Measurements from ENCODE around the gene PTPRF.

PTPRF gene

DNA sequence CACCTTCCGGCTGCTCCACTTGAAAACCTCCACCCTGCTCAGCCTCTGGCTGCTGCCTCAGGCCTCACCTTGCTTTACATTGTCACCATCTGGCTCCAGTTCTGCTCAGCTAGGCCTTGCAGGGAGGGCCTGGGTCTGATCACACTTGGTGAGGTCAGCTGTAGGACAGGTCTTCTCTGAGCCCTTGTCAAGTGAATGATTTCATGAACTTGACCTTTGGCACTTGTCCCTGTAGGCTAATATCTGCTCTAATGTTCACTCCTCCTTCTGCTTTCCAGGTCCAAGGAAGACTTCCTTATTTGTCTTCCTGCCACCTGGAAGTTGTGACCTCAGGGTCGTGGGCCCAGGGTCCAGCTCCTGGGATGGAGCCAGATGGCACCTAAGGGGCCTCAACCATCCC, 41.4 kb downstream of the PTPRF start:
- H3K27ac ChIP-seq (ENCODE audit: low read depth, low read length), result peak overlapping the region; percentile 49
- H3K36me3 ChIP-seq (ENCODE audit: control insufficient read depth in 5 of 5, insufficient read depth in 5 of 5, low read length in 5 of 5), result peaks cover 0 to 44% (median 31%) of the 10 kb centered on the region in 5 donors
- H3K27me3 ChIP-seq (ENCODE audit: control insufficient read depth in 5 of 5, insufficient read depth in 4 of 5, low read length in 5 of 5), result no peaks in the 10 kb centered on the region
- no peaks in the 10 kb centered on the region for H3K9me3 ChIP-seq (ENCODE audit: control insufficient read depth in 5 of 5, low read length in 5 of 5)
- no peak overlapping the region for H3K9ac ChIP-seq (ENCODE audit: low read length in 5 of 5)
- H3K4me1 ChIP-seq (ENCODE audit: control insufficient read depth in 5 of 5, insufficient read depth in 5 of 5, low read length in 5 of 5), result peaks cover 4 to 67% (median 35%) of the 10 kb centered on the region in 5 donors
- no peak overlapping the region for H3K4me3 ChIP-seq (ENCODE audit: low read depth in 1 of 5, low read length in 5 of 5)

DNA sequence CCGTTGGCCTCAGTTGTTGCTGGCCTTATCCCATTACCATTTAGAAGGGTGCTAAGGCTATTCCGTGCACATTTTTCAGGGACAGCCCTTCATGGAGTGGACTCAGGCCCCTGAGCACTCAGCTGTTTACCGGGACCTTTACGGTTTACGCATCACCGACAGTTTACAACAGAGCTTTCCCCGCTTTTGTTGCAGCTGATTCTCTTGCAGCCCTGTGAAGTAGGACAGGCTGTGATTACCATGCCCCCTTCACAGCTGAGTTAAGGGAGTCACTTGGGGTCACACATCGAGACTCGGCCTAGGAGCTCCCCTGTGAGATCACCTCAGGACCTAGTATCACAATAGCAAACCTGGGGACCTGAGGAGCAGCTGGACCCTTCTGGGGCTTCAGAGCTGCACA, 41.9 kb downstream of the PTPRF start:
- Histone ChIP-seq H3K36me3 (ENCODE audit: control insufficient read depth in 5 of 5, insufficient read depth in 5 of 5, low read length in 5 of 5) (peaks cover 0 to 44% (median 31%) of the 10 kb centered on the region in 5 donors), H3K27ac (ENCODE audit: low read depth, low read length) (peak overlapping the region; percentile 49), H3K27me3 (ENCODE audit: control insufficient read depth in 5 of 5, insufficient read depth in 4 of 5, low read length in 5 of 5) (no peaks in the 10 kb centered on the region), H3K4me1 (ENCODE audit: control insufficient read depth in 5 of 5, insufficient read depth in 5 of 5, low read length in 5 of 5) (peaks cover 4 to 67% (median 35%) of the 10 kb centered on the region in 5 donors), H3K4me3 (ENCODE audit: low read depth in 1 of 5, low read length in 5 of 5) (no peak overlapping the region), H3K9ac (ENCODE audit: low read length in 5 of 5) (peak overlapping the region in 1 of 5 donors; percentile 23), H3K9me3 (ENCODE audit: control insufficient read depth in 5 of 5, low read length in 5 of 5) (no peaks in the 10 kb centered on the region)

DNA sequence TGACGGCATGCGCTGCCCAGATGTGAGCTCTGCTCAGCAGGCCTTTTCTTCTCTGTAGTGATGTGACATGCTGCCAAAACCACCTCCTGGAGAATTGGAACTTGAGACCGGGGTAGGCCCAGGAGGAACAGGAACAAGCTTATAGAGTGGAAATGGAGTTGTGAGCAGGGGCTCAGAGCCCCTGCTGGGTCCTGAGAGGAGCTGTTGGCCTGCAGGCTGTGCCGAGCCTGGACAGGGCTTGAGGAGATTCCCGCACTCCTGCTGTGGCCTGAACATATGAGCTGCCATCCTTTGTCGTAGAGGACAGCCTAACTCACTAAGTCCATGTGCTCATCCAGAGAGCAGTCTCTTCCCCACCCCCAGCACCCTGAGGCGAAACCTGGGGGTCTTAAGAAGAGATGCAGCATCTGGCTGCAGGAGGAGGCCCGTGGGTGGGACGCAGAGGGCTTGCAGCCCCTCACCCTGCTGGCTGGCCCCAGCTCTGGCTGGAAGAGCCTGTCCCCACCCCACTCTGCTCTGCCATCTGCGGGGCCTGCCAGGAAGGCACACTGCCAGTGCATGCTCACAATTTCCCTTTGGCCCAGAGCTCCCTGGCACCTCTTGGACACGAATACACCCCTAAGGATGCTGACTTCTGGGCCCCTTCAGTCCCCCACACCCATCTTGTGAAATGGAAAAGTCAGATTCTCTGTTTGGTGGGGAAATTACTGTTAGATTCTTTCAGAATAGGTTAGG, 42.5 kb downstream of the PTPRF start:
- H3K36me3 ChIP-seq (ENCODE audit: control insufficient read depth in 5 of 5, insufficient read depth in 5 of 5, low read length in 5 of 5), result peaks cover 0 to 44% (median 31%) of the 10 kb centered on the region in 5 donors
- H3K9ac ChIP-seq (ENCODE audit: low read length in 5 of 5), result peak overlapping the region in 1 of 5 donors; percentile 23
- no peak overlapping the region for H3K4me3 ChIP-seq (ENCODE audit: low read depth in 1 of 5, low read length in 5 of 5)
- H3K27ac ChIP-seq (ENCODE audit: low read depth, low read length), result peak overlapping the region; percentile 30
- no peaks in the 10 kb centered on the region for H3K27me3 ChIP-seq (ENCODE audit: control insufficient read depth in 5 of 5, insufficient read depth in 4 of 5, low read length in 5 of 5)
- peaks cover 4 to 68% (median 37%) of the 10 kb centered on the region in 5 donors for H3K4me1 ChIP-seq (ENCODE audit: control insufficient read depth in 5 of 5, insufficient read depth in 5 of 5, low read length in 5 of 5)
- no peaks in the 10 kb centered on the region for H3K9me3 ChIP-seq (ENCODE audit: control insufficient read depth in 5 of 5, low read length in 5 of 5)

GRCh38 chr1:43576521-43576920, 45.8 kb downstream of the PTPRF start:
- Histone ChIP-seq H3K9ac (ENCODE audit: low read length in 5 of 5) (no peak overlapping the region), H3K4me1 (ENCODE audit: control insufficient read depth in 5 of 5, insufficient read depth in 5 of 5, low read length in 5 of 5) (peaks cover 2 to 65% (median 47%) of the 10 kb centered on the region in 5 donors), H3K4me3 (ENCODE audit: low read depth in 1 of 5, low read length in 5 of 5) (no peak overlapping the region), H3K27ac (ENCODE audit: low read depth, low read length) (no peak overlapping the region), H3K36me3 (ENCODE audit: control insufficient read depth in 5 of 5, insufficient read depth in 5 of 5, low read length in 5 of 5) (peaks cover 0 to 57% (median 41%) of the 10 kb centered on the region in 5 donors), H3K9me3 (ENCODE audit: control insufficient read depth in 5 of 5, low read length in 5 of 5) (no peaks in the 10 kb centered on the region), H3K27me3 (ENCODE audit: control insufficient read depth in 5 of 5, insufficient read depth in 4 of 5, low read length in 5 of 5) (no peaks in the 10 kb centered on the region)

- Histone ChIP-seq H3K27me3 (ENCODE audit: control insufficient read depth in 5 of 5, insufficient read depth in 4 of 5, low read length in 5 of 5) (no peaks in the 10 kb centered on the region), H3K9me3 (ENCODE audit: control insufficient read depth in 5 of 5, low read length in 5 of 5) (no peaks in the 10 kb centered on the region), H3K36me3 (ENCODE audit: control insufficient read depth in 5 of 5, insufficient read depth in 5 of 5, low read length in 5 of 5) (peaks cover 0 to 60% (median 46%) of the 10 kb centered on the region in 5 donors), H3K27ac (ENCODE audit: low read depth, low read length) (no peak overlapping the region), H3K9ac (ENCODE audit: low read length in 5 of 5) (no peak overlapping the region), H3K4me1 (ENCODE audit: control insufficient read depth in 5 of 5, insufficient read depth in 5 of 5, low read length in 5 of 5) (peaks cover under 1 to 53% (median 33%) of the 10 kb centered on the region in 5 donors), H3K4me3 (ENCODE audit: low read depth in 1 of 5, low read length in 5 of 5) (no peak overlapping the region)
These were observed 47.2 kb downstream of the PTPRF start for GRCh38 chr1:43577655-43578542.

DNA sequence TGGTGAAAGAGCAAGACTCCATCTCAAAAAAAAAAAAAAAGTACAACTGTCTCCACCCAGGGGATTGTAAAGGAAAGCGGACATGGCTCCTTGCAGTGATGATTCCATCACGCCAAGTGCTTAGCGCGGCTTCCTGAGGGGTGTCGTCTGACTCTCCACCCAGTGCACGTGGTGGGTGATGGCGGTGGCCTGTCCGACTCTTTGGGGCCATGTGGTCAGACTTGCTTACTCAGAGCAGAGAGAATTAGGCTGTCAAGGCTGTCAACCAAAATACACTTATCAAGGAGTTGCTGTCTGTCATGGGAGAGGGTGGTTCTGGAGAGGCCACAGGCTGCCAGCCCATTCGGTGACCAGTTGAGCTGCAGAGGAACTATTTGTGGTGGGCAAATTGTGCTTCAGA, 49.4 kb downstream of the PTPRF start:
- Histone ChIP-seq H3K4me1 (ENCODE audit: control insufficient read depth in 5 of 5, insufficient read depth in 5 of 5, low read length in 5 of 5) (peaks cover 0 to 39% (median 25%) of the 10 kb centered on the region in 5 donors), H3K27ac (ENCODE audit: low read depth, low read length) (no peak overlapping the region), H3K9me3 (ENCODE audit: control insufficient read depth in 5 of 5, low read length in 5 of 5) (no peaks in the 10 kb centered on the region), H3K36me3 (ENCODE audit: control insufficient read depth in 5 of 5, insufficient read depth in 5 of 5, low read length in 5 of 5) (peaks cover 0 to 64% (median 54%) of the 10 kb centered on the region in 5 donors), H3K9ac (ENCODE audit: low read length in 5 of 5) (no peak overlapping the region), H3K27me3 (ENCODE audit: control insufficient read depth in 5 of 5, insufficient read depth in 4 of 5, low read length in 5 of 5) (no peaks in the 10 kb centered on the region), H3K4me3 (ENCODE audit: low read depth in 1 of 5, low read length in 5 of 5) (no peak overlapping the region)

GRCh38 chr1:43582162-43582566, 51.5 kb downstream of the PTPRF start:
- Histone ChIP-seq H3K27me3 (ENCODE audit: control insufficient read depth in 5 of 5, insufficient read depth in 4 of 5, low read length in 5 of 5) (no peaks in the 10 kb centered on the region), H3K36me3 (ENCODE audit: control insufficient read depth in 5 of 5, insufficient read depth in 5 of 5, low read length in 5 of 5) (peaks cover 0 to 56% (median 42%) of the 10 kb centered on the region in 5 donors), H3K9me3 (ENCODE audit: control insufficient read depth in 5 of 5, low read length in 5 of 5) (no peaks in the 10 kb centered on the region), H3K9ac (ENCODE audit: low read length in 5 of 5) (no peak overlapping the region), H3K4me1 (ENCODE audit: control insufficient read depth in 5 of 5, insufficient read depth in 5 of 5, low read length in 5 of 5) (peaks cover 0 to 50% (median 37%) of the 10 kb centered on the region in 5 donors), H3K4me3 (ENCODE audit: low read depth in 1 of 5, low read length in 5 of 5) (no peak overlapping the region), H3K27ac (ENCODE audit: low read depth, low read length) (no peak overlapping the region)

DNA sequence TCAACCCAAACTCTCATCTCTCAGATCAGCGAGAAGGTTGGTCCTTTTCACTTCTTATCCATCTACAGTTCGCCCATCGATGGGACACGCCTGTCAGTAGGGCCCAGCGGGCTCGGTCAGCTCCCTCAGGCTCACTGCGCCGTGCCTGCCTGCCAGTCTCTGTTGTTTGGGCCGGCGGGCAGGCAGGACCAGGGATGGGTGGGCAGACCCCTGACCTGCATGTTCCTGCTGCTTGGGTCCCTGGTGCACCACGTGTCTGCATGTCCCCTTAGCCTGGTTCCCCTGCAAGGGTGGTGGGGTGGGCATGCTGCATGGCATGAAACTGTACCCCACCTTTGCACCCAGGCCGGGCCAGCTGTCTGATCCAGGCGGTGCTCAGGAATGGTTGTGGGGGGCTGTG, 52.4 kb downstream of the PTPRF start:
- Histone ChIP-seq H3K36me3 (ENCODE audit: control insufficient read depth in 5 of 5, insufficient read depth in 5 of 5, low read length in 5 of 5) (peaks cover 0 to 56% (median 42%) of the 10 kb centered on the region in 5 donors), H3K27me3 (ENCODE audit: control insufficient read depth in 5 of 5, insufficient read depth in 4 of 5, low read length in 5 of 5) (no peaks in the 10 kb centered on the region), H3K9me3 (ENCODE audit: control insufficient read depth in 5 of 5, low read length in 5 of 5) (no peaks in the 10 kb centered on the region), H3K27ac (ENCODE audit: low read depth, low read length) (no peak overlapping the region), H3K9ac (ENCODE audit: low read length in 5 of 5) (no peak overlapping the region), H3K4me3 (ENCODE audit: low read depth in 1 of 5, low read length in 5 of 5) (no peak overlapping the region), H3K4me1 (ENCODE audit: control insufficient read depth in 5 of 5, insufficient read depth in 5 of 5, low read length in 5 of 5) (peaks cover 0 to 50% (median 37%) of the 10 kb centered on the region in 5 donors)

- Histone ChIP-seq H3K4me3 (ENCODE audit: low read depth in 1 of 5, low read length in 5 of 5) (no peak overlapping the region), H3K36me3 (ENCODE audit: control insufficient read depth in 5 of 5, insufficient read depth in 5 of 5, low read length in 5 of 5) (peaks cover 0 to 59% (median 40%) of the 10 kb centered on the region in 5 donors), H3K27me3 (ENCODE audit: control insufficient read depth in 5 of 5, insufficient read depth in 4 of 5, low read length in 5 of 5) (no peaks in the 10 kb centered on the region), H3K9me3 (ENCODE audit: control insufficient read depth in 5 of 5, low read length in 5 of 5) (no peaks in the 10 kb centered on the region), H3K9ac (ENCODE audit: low read length in 5 of 5) (no peak overlapping the region), H3K27ac (ENCODE audit: low read depth, low read length) (no peak overlapping the region), H3K4me1 (ENCODE audit: control insufficient read depth in 5 of 5, insufficient read depth in 5 of 5, low read length in 5 of 5) (peaks cover 0 to 40% (median 34%) of the 10 kb centered on the region in 5 donors)
These were observed 53.5 kb downstream of the PTPRF start for GRCh38 chr1:43584204-43584603.

- Histone ChIP-seq H3K9ac (ENCODE audit: low read length in 5 of 5) (no peak overlapping the region), H3K4me1 (ENCODE audit: control insufficient read depth in 5 of 5, insufficient read depth in 5 of 5, low read length in 5 of 5) (peaks cover 0 to 34% (median 29%) of the 10 kb centered on the region in 5 donors), H3K36me3 (ENCODE audit: control insufficient read depth in 5 of 5, insufficient read depth in 5 of 5, low read length in 5 of 5) (peaks cover 0 to 62% (median 41%) of the 10 kb centered on the region in 5 donors), H3K9me3 (ENCODE audit: control insufficient read depth in 5 of 5, low read length in 5 of 5) (no peaks in the 10 kb centered on the region), H3K27me3 (ENCODE audit: control insufficient read depth in 5 of 5, insufficient read depth in 4 of 5, low read length in 5 of 5) (no peaks in the 10 kb centered on the region), H3K4me3 (ENCODE audit: low read depth in 1 of 5, low read length in 5 of 5) (no peak overlapping the region), H3K27ac (ENCODE audit: low read depth, low read length) (no peak overlapping the region)
These were observed 54.9 kb downstream of the PTPRF start for GRCh38 chr1:43585557-43585956.
